ENCODE results near the gene KRT17. TPM values are rescaled to one million over a fixed set of nuclear protein-coding genes. Genes with fewer than 3 reads are reported as not detected.
"Not testable (repeated sequence)": the region's sequence is repeated elsewhere in the genome, so short reads cannot be mapped to it uniquely, and the experiment has no call there.

Gene KRT17
- total RNA-seq, 1 donor from 2014 or later = 238 TPM

- H3K9me3 Mint-ChIP-seq = no peaks in the 10 kb centered on the region
- no peak overlapping the region for H3K4me3 Mint-ChIP-seq
- no peak overlapping the region for H3K27ac Mint-ChIP-seq
- peaks cover 6% of the 10 kb centered on the region for H3K4me1 Mint-ChIP-seq
- no peak for DNase-seq (ENCODE audit: low spot score in 2 of 2, unreplicated experiment in 2 of 2)
- no peaks in the 10 kb centered on the region for H3K27me3 Mint-ChIP-seq (ENCODE audit: low read depth)
- no peak for TF ChIP-seq CTCF (IDR thresholded peaks at IDR 0.05; ENCODE audit: unreplicated experiment)
- no peaks in the 10 kb centered on the region for H3K36me3 Mint-ChIP-seq
Measured at GRCh38 chr17:41585301-41586056, 38.9 kb downstream of the KRT17 start.

DNA sequence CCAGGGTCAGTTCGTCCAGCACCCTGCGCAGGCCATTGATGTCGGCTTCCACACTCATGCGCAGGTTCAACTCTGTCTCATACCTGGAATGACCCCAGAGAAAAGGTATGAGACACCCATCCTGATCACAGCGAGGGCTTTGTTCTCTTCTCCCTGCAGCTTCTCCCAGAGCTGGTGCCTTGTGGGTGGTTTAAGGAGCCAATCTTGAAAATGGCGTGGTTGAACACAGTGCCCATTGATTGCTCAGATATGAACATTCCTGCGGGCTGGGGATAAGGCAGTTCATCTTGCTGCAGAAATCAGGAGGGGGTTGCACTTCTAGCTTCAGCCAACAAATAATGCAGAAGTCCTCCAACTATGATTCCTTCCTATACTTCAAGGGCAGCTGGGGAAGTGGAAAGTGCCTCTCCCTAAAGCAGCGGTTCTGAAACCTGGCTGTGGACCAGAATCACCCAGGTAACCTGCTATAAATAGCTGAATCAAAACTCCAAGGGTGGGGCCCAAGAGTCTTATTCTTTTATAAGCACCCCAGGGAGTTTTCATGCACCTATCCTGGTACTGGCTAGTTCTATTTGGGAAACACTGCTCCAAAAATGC is 39.9 kb downstream of the KRT17 start:
- H3K9me3 Mint-ChIP-seq; H3K27ac Mint-ChIP-seq; H3K36me3 Mint-ChIP-seq; DNase-seq (ENCODE audit: low spot score in 2 of 2, unreplicated experiment in 2 of 2); H3K4me1 Mint-ChIP-seq; H3K4me3 Mint-ChIP-seq; H3K27me3 Mint-ChIP-seq (ENCODE audit: low read depth): not testable (repeated sequence)

DNA sequence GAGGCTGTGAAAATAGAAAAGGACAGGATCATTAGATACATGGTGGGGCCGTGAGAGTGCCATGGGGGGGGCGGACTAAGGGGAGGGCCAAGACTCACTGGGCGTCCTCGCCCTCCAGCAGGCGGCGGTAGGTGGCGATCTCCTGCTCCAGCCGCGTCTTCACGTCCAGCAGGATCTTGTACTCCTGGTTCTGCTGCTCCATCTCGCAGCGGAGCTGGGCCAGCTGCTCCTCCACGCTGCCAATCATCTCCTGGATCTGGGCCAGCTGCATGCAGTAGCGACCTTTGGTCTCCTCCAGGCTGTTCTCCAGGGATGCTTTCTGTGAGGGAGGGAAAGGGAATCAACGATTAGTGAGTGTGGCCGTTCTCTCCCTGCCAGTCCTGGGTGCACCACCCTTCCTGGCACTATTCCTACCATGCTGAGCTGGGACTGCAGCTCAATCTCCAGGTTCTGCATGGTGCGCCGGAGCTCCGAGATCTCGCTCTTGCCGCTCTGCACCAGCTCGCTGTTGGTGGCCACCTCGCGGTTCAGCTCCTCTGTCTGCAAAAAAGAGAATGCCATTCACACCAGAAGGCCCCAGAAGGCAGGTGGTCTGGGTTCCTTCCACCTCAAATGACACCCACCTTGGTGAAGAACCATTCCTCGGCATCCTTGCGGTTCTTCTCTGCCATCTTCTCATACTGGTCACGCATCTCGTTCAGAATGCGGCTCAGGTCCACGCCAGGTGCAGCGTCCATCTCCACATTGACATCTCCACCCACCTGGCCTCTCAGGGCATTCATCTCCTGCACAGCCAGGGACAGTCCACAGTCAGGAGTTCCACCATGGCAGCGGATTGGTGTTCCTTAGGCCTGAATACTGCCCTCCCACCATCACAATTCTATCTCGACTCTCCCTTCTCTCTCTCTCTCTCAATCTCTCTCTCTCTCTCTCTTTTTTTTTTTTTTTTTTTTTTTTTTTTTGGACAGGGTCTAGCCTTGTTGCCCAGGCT is 40.9 kb downstream of the KRT17 start:
- Mint-ChIP-seq H3K27me3 (ENCODE audit: low read depth) (no peaks in the 10 kb centered on the region), H3K27ac (no peak overlapping the region)

GRCh38 chr17:41582061-41582968 is 42.1 kb downstream of the KRT17 start:
- H3K27ac Mint-ChIP-seq; H3K36me3 Mint-ChIP-seq; H3K4me1 Mint-ChIP-seq; H3K27me3 Mint-ChIP-seq (ENCODE audit: low read depth); H3K4me3 Mint-ChIP-seq; H3K9me3 Mint-ChIP-seq; DNase-seq (ENCODE audit: low spot score in 2 of 2, unreplicated experiment in 2 of 2): not testable (repeated sequence)

More for the DNA sequence above, 40.9 kb downstream of the KRT17 start:
- no peaks in the 10 kb centered on the region for H3K9me3 Mint-ChIP-seq
- TF ChIP-seq CTCF (IDR thresholded peaks at IDR 0.05; ENCODE audit: unreplicated experiment) = no peak
- H3K4me3 Mint-ChIP-seq = no peak overlapping the region
- no peak for DNase-seq (ENCODE audit: low spot score in 2 of 2, unreplicated experiment in 2 of 2)
- H3K36me3 Mint-ChIP-seq = no peaks in the 10 kb centered on the region
- H3K4me1 Mint-ChIP-seq = peaks cover 7% of the 10 kb centered on the region

GRCh38 chr17:41581366-41582060 is 42.9 kb downstream of the KRT17 start:
- DNase-seq (ENCODE audit: low spot score in 2 of 2, unreplicated experiment in 2 of 2) = no peak
- Mint-ChIP-seq H3K4me1 (peaks cover 4% of the 10 kb centered on the region), H3K27me3 (ENCODE audit: low read depth) (no peaks in the 10 kb centered on the region), H3K27ac (no peak overlapping the region), H3K4me3 (no peak overlapping the region), H3K9me3 (no peaks in the 10 kb centered on the region), H3K36me3 (no peaks in the 10 kb centered on the region)
- no peak for TF ChIP-seq CTCF (IDR thresholded peaks at IDR 0.05; ENCODE audit: unreplicated experiment)

All from mesothelial cell of epicardium (in vitro differentiated cells).